RWPE2 (cell line): ENCODE measurements around the gene DESI1.

Source experiments
- ATAC-seq: fragments of 200-7000 bp; cut with Tn5 transposase; 3 replicates; pipeline ENCODE4 v1.9.1; 2021; ENCODE audit warnings: low read depth
- DNase-seq: peaks from one replicate; pipeline ENCODE4 v3.0.0-alpha.2; 2020; ENCODE audit warnings: low spot score
- H3K27ac ChIP-seq: fragments of 450-650 bp; 2 replicates; pipeline ENCODE4 v1.5.1; 2017; ENCODE audit warnings: mild to moderate bottlenecking; ENCODE audit not compliant: poor library complexity, severe bottlenecking
- H3K27me3 ChIP-seq: fragments of 250-450 bp; sonication (Bioruptor Pico); 2 replicates; pipeline ENCODE4 v1.5.1; 2021; ENCODE audit warnings: mild to moderate bottlenecking, moderate library complexity; ENCODE audit not compliant: insufficient read depth, poor library complexity, severe bottlenecking
- H3K36me3 ChIP-seq: fragments of 250-450 bp; sonication (Bioruptor Pico); 2 replicates; pipeline ENCODE4 v1.5.1; 2020; ENCODE audit warnings: low read depth, mild to moderate bottlenecking, moderate library complexity
- H3K4me1 ChIP-seq: fragments of 250-450 bp; sonication (Bioruptor Pico); 2 replicates; pipeline ENCODE4 v1.5.1; 2021; ENCODE audit warnings: mild to moderate bottlenecking, moderate library complexity; ENCODE audit not compliant: insufficient read depth, poor library complexity, severe bottlenecking
- H3K4me3 ChIP-seq: fragments of 250-450 bp; sonication (Bioruptor Pico); 2 replicates; pipeline ENCODE4 v1.5.1; 2021; ENCODE audit warnings: mild to moderate bottlenecking, moderate library complexity; ENCODE audit not compliant: severe bottlenecking
- H3K9me3 ChIP-seq: fragments of 250-450 bp; sonication (Bioruptor Pico); 2 replicates; pipeline ENCODE4 v1.5.1; 2021; ENCODE audit warnings: mild to moderate bottlenecking, moderate library complexity; ENCODE audit not compliant: severe bottlenecking
- TF ChIP-seq, protein P1 (sequence below): fragments of 450-650 bp; IDR thresholded peaks from one replicate; pipeline ENCODE4 v1.5.1; 2017; ENCODE audit warnings: mild to moderate bottlenecking, moderate library complexity; ENCODE audit not compliant: poor library complexity, severe bottlenecking

DESI1 gene

DNA sequence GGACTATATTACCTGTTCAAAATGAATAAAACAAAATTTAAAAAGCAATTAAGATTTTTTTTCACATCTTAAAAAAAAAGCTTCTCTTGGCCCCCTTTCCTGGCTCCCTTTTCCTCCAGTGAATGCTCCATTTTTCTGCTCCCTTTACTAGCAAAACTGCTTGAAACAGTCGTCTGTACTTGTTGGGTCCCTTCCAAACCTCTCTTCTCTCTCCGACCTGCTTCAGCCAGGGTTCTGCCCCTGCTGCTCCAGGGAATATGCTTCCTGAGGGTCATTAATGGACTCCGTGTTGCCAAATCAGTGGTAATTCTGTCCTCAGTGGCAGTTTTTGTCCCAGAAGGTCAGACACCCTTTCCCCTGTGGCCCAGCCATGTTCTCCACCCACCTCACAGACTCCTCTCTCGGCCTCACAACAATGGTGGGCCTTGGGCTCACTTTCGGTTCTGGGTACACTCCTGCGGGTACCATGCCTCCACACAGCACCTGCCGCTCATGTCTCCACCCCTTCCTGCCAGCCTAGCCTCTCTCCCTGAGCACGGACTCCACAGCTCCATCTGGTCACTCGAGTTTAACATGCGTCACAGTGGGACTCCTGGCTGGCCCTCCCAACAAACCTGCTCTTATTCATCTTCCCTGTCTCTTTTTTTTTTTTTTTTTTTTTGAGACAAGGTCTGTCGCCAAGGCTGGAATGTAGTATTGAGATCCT lies 68.8 kb downstream of the DESI1 start:
- Histone ChIP-seq H3K27me3 (no peaks in the 10 kb centered on the region), H3K36me3 (no peaks in the 10 kb centered on the region), H3K4me1 (no peaks in the 10 kb centered on the region), H3K27ac (no peak overlapping the region), H3K4me3 (no peak overlapping the region), H3K9me3 (no peaks in the 10 kb centered on the region)
- DNase-seq (no peak), ATAC-seq (no peak)
- TF ChIP-seq, protein P1, sequence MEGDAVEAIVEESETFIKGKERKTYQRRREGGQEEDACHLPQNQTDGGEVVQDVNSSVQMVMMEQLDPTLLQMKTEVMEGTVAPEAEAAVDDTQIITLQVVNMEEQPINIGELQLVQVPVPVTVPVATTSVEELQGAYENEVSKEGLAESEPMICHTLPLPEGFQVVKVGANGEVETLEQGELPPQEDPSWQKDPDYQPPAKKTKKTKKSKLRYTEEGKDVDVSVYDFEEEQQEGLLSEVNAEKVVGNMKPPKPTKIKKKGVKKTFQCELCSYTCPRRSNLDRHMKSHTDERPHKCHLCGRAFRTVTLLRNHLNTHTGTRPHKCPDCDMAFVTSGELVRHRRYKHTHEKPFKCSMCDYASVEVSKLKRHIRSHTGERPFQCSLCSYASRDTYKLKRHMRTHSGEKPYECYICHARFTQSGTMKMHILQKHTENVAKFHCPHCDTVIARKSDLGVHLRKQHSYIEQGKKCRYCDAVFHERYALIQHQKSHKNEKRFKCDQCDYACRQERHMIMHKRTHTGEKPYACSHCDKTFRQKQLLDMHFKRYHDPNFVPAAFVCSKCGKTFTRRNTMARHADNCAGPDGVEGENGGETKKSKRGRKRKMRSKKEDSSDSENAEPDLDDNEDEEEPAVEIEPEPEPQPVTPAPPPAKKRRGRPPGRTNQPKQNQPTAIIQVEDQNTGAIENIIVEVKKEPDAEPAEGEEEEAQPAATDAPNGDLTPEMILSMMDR, result no peak

DNA sequence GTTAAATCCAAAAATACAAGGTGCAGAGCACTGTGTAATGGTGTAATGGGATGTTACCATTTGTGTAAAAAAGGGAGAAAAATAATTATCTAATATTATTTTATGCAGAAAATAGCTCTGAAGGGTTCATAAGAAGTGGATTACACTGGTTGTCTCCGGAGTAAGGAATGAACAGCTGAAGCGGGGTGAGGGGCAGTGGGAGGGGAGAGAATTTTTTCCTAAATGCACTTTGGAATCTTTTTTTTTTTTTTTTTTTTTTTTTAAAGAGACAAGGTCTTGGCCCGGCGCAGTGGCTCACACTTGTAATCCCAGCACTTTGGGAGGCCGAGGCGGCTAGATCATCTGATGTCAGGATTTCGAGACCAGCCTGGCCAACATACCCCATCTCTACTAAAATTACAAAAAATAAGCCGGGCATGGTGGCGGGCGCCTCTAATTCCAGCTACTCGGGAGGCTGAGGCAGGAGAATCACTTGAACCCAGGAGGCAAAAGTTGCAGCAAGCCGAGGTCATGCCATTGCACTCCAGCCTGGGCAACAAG lies 69.8 kb downstream of the DESI1 start:
- H3K27me3 ChIP-seq, result no peaks in the 10 kb centered on the region
- H3K4me3 ChIP-seq, result no peak overlapping the region
- DNase-seq, result no peak
- H3K36me3 ChIP-seq, result no peaks in the 10 kb centered on the region
- H3K4me1 ChIP-seq, result no peaks in the 10 kb centered on the region
- no peak overlapping the region for H3K27ac ChIP-seq
- H3K9me3 ChIP-seq, result no peaks in the 10 kb centered on the region
- TF ChIP-seq, protein P1, result no peak
- no peak for ATAC-seq

DNA sequence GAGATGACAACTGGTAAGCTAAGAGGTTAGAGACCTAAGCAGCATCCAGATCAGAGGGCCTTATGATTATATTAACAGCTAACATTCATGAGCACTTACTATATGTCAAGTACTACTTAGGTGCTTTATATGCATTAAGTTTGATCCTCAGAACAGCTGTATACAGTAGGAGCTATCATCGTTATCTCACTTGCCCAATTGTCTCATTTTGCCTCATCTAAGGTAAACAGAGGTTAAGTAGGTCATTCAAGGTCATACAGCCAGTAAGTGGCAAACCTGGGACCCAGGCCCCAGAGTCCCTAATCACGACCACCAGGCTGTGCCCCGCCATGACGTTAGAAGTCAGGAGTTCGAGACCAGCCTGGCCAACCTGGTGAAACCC lies 72.0 kb downstream of the DESI1 start:
- DNase-seq (no peak), ATAC-seq (no peak)
- H3K4me1 ChIP-seq, result no peaks in the 10 kb centered on the region
- TF ChIP-seq, protein P1, result no peak
- H3K36me3 ChIP-seq, result no peaks in the 10 kb centered on the region
- H3K4me3 ChIP-seq, result no peak overlapping the region
- H3K27ac ChIP-seq, result no peak overlapping the region
- H3K9me3 ChIP-seq, result no peaks in the 10 kb centered on the region
- H3K27me3 ChIP-seq, result no peaks in the 10 kb centered on the region
